Measurements from ENCODE around the gene KDM2B. TPM values are rescaled to one million over a fixed set of nuclear protein-coding genes. Genes with fewer than 3 reads are reported as not detected.

The KDM2B gene
- total RNA-seq, 1 donor from 2014 or later = 21.3 TPM

- peaks cover 9% of the 10 kb centered on the region for H3K4me1 Mint-ChIP-seq (ENCODE audit: low read depth)
- no peak for DNase-seq (ENCODE audit: low spot score)
- H3K27me3 Mint-ChIP-seq (ENCODE audit: low read depth) = no peaks in the 10 kb centered on the region
- no peaks in the 10 kb centered on the region for H3K9me3 Mint-ChIP-seq (ENCODE audit: low read depth)
- peaks cover 40% of the 10 kb centered on the region for H3K36me3 Mint-ChIP-seq (ENCODE audit: low read depth)
- H3K27ac Mint-ChIP-seq (ENCODE audit: unreplicated experiment) = no peak overlapping the region
- TF ChIP-seq, protein P1, sequence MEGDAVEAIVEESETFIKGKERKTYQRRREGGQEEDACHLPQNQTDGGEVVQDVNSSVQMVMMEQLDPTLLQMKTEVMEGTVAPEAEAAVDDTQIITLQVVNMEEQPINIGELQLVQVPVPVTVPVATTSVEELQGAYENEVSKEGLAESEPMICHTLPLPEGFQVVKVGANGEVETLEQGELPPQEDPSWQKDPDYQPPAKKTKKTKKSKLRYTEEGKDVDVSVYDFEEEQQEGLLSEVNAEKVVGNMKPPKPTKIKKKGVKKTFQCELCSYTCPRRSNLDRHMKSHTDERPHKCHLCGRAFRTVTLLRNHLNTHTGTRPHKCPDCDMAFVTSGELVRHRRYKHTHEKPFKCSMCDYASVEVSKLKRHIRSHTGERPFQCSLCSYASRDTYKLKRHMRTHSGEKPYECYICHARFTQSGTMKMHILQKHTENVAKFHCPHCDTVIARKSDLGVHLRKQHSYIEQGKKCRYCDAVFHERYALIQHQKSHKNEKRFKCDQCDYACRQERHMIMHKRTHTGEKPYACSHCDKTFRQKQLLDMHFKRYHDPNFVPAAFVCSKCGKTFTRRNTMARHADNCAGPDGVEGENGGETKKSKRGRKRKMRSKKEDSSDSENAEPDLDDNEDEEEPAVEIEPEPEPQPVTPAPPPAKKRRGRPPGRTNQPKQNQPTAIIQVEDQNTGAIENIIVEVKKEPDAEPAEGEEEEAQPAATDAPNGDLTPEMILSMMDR (IDR thresholded peaks at IDR 0.05) = no peak
- H3K4me3 Mint-ChIP-seq (ENCODE audit: unreplicated experiment) = no peak overlapping the region
Observed at GRCh38 chr12:121427556-121428050, 153.2 kb downstream of the KDM2B start.

- no peak for DNase-seq (ENCODE audit: low spot score)
- Mint-ChIP-seq H3K27ac (ENCODE audit: unreplicated experiment) (no peak overlapping the region), H3K4me1 (ENCODE audit: low read depth) (peaks cover 9% of the 10 kb centered on the region), H3K27me3 (ENCODE audit: low read depth) (no peaks in the 10 kb centered on the region), H3K4me3 (ENCODE audit: unreplicated experiment) (no peak overlapping the region), H3K9me3 (ENCODE audit: low read depth) (no peaks in the 10 kb centered on the region), H3K36me3 (ENCODE audit: low read depth) (peaks cover 42% of the 10 kb centered on the region)
- TF ChIP-seq, protein P1 (IDR thresholded peaks at IDR 0.05) = no peak
Observed at GRCh38 chr12:121424624-121424975, 156.2 kb downstream of the KDM2B start.

DNA sequence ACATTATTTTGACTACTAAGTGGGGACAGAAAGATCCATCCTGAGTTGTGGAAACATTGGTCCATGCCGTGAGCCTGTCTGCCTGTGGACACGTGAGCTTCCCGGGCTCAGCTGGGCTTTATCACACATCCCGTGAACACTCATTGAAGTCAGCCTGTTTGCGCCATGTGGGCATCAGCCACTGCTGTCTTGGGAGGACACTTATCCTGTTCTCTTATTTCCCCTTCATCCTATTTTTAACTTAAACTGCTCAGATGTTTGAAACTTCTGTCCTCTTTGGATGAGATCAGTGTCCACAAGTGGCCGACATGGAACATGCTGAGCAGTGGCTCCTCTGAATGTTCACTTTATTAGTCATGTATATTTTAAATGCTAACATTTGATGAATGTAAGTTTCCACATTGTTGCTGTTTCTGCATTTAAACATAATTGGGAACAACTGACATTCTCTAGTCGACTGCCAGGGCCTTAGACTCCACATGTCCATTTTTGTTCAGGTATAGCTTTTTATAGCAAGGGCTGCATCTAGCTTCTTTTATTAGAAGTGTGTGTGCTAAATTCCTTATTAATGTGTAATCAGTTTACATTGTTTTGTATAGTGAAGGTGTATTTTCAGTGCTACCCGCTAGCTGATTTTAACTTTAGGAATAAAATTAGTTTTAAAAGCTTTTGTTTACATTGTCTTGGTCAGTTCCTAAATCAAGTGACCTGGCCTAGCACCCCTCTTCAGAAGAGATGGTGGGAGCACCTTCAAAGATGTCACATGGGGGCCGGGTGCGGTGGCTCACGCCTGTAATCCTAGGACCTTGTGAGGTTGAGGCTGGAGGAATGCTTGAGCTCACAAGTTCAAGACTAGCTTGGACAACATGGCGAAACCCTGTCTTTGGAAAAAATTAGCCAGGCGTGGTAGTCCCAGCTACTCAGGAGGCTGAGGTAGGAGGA is 156.9 kb downstream of the KDM2B start:
- Mint-ChIP-seq H3K27me3 (ENCODE audit: low read depth) (no peaks in the 10 kb centered on the region), H3K36me3 (ENCODE audit: low read depth) (peaks cover 37% of the 10 kb centered on the region), H3K9me3 (ENCODE audit: low read depth) (no peaks in the 10 kb centered on the region), H3K4me1 (ENCODE audit: low read depth) (peaks cover 9% of the 10 kb centered on the region), H3K4me3 (ENCODE audit: unreplicated experiment) (no peak overlapping the region), H3K27ac (ENCODE audit: unreplicated experiment) (peak overlapping the region; percentile 71)
- TF ChIP-seq, protein P1 (IDR thresholded peaks at IDR 0.05) = no peak
- no peak for DNase-seq (ENCODE audit: low spot score)

- Mint-ChIP-seq H3K9me3 (ENCODE audit: low read depth) (no peaks in the 10 kb centered on the region), H3K36me3 (ENCODE audit: low read depth) (peaks cover 32% of the 10 kb centered on the region), H3K4me3 (ENCODE audit: unreplicated experiment) (no peak overlapping the region), H3K27ac (ENCODE audit: unreplicated experiment) (no peak overlapping the region), H3K4me1 (ENCODE audit: low read depth) (peaks cover 9% of the 10 kb centered on the region), H3K27me3 (ENCODE audit: low read depth) (no peaks in the 10 kb centered on the region)
- DNase-seq (ENCODE audit: low spot score) = no peak
- TF ChIP-seq, protein P1 (IDR thresholded peaks at IDR 0.05) = no peak
Observed at GRCh38 chr12:121423253-121423652, 157.6 kb downstream of the KDM2B start.

GRCh38 chr12:121420109-121420508 is 160.7 kb downstream of the KDM2B start:
- H3K27me3 Mint-ChIP-seq (ENCODE audit: low read depth) = no peaks in the 10 kb centered on the region
- no peak for DNase-seq (ENCODE audit: low spot score)
- no peak overlapping the region for H3K27ac Mint-ChIP-seq (ENCODE audit: unreplicated experiment)
- peaks cover 33% of the 10 kb centered on the region for H3K36me3 Mint-ChIP-seq (ENCODE audit: low read depth)
- no peaks in the 10 kb centered on the region for H3K9me3 Mint-ChIP-seq (ENCODE audit: low read depth)
- TF ChIP-seq, protein P1 (IDR thresholded peaks at IDR 0.05) = no peak
- peaks cover 15% of the 10 kb centered on the region for H3K4me1 Mint-ChIP-seq (ENCODE audit: low read depth)
- H3K4me3 Mint-ChIP-seq (ENCODE audit: unreplicated experiment) = no peak overlapping the region

All from chondrocyte (in vitro differentiated cells).